Neural cell (in vitro differentiated cells): ENCODE measurements around the gene SPAG16. TPM values are rescaled to one million over a fixed set of nuclear protein-coding genes. Genes with fewer than 3 reads are reported as not detected.

Experiments used
- H2AFZ ChIP-seq: fragments of 200-600, 300-800 bp; sonication (generic), shearing (Covaris generic); 2 replicates; pipeline ENCODE4 v1.6.0; 2014; ENCODE audit warnings: low read depth, mild to moderate bottlenecking, antibody characterized with exemption, low read length, moderate library complexity
- H3F3A ChIP-seq: fragments of 200-600 bp; shearing (Covaris generic); 2 replicates; pipeline ENCODE4 v1.6.1; 2016; ENCODE audit warnings: mild to moderate bottlenecking, moderate library complexity, mixed read lengths, antibody characterized with exemption, low read length; ENCODE audit not compliant: insufficient read depth, poor library complexity, severe bottlenecking
- H3K27ac ChIP-seq: fragments of 200-600, 300-800 bp; sonication (generic), shearing (Covaris generic); 2 replicates; pipeline ENCODE4 v1.5.1; 2014; ENCODE audit warnings: mild to moderate bottlenecking, low read length, moderate library complexity
- H3K27me3 ChIP-seq: fragments of 300-800, 200-600 bp; sonication (generic), shearing (Covaris generic); 2 replicates; pipeline ENCODE4 v1.6.0; 2014; ENCODE audit warnings: mild to moderate bottlenecking, low read depth, low read length, moderate library complexity; ENCODE audit not compliant: insufficient read depth
- H3K36me3 ChIP-seq: fragments of 300-800, 200-600 bp; sonication (generic), shearing (Covaris generic); 2 replicates; pipeline ENCODE4 v1.5.1; 2014; ENCODE audit warnings: mild to moderate bottlenecking, antibody characterized with exemption, low read length, moderate library complexity; ENCODE audit not compliant: insufficient read depth
- H3K4me2 ChIP-seq: fragments of 300-800, 200-600 bp; sonication (generic), shearing (Covaris generic); 2 replicates; pipeline ENCODE4 v1.6.0; 2014; ENCODE audit warnings: mild to moderate bottlenecking, low read length
- H3K4me3 ChIP-seq: fragments of 300-800, 200-600 bp; sonication (generic), shearing (Covaris generic); 2 replicates; pipeline ENCODE4 v1.5.1; 2014; ENCODE audit warnings: mild to moderate bottlenecking, low read length, moderate library complexity
- H3K79me2 ChIP-seq: fragments of 200-600 bp; shearing (Covaris generic); replicated peaks from 2 replicates; pipeline ENCODE4 v1.6.0; 2014; ENCODE audit warnings: mild to moderate bottlenecking, low read length, moderate library complexity; ENCODE audit not compliant: insufficient read depth
- H3K9ac ChIP-seq: fragments of 300-800, 200-600 bp; sonication (generic), shearing (Covaris generic); 2 replicates; pipeline ENCODE4 v1.6.1; 2016; ENCODE audit warnings: mild to moderate bottlenecking, low read length, mixed read lengths
- H3K9me2 ChIP-seq: fragments of 200-600 bp; shearing (Covaris generic); 2 replicates; pipeline ENCODE4 v1.6.1; 2016; ENCODE audit warnings: mild to moderate bottlenecking, low read length, mixed read lengths; ENCODE audit not compliant: insufficient read depth
- H3K9me3 ChIP-seq: fragments of 200-600, 300-800 bp; sonication (generic), shearing (Covaris generic); 2 replicates; pipeline ENCODE4 v1.6.1; 2016; ENCODE audit warnings: mild to moderate bottlenecking, mixed run types, low read length, moderate library complexity, mixed read lengths
- H4K20me1 ChIP-seq: fragments of 200-600 bp; shearing (Covaris generic); 2 replicates; pipeline ENCODE4 v1.6.1; 2016; ENCODE audit warnings: mild to moderate bottlenecking, mixed run types; ENCODE audit not compliant: insufficient read depth
- CTCF ChIP-seq: fragments of 450-650 bp; IDR thresholded peaks from 2 replicates; pipeline ENCODE4 v1.5.1; 2014; ENCODE audit warnings: antibody characterized with exemption, mild to moderate bottlenecking, moderate library complexity; ENCODE audit not compliant: poor library complexity, severe bottlenecking
- EP300 ChIP-seq: fragments of 450-650 bp; conservative IDR thresholded peaks from 2 replicates; pipeline ENCODE4 v1.6.1; 2014; ENCODE audit warnings: antibody characterized with exemption, mild to moderate bottlenecking, moderate library complexity; ENCODE audit not compliant: poor library complexity, severe bottlenecking
- EZH2 ChIP-seq: fragments of 200-600, 300-800 bp; shearing (Covaris generic), sonication (generic); IDR thresholded peaks from 2 replicates; pipeline ENCODE4 v1.6.1; 2014; ENCODE audit warnings: antibody characterized with exemption, low read length, borderline replicate concordance, mild to moderate bottlenecking; ENCODE audit not compliant: insufficient read depth, poor library complexity, severe bottlenecking
- MXI1 ChIP-seq: fragments of 450-650 bp; conservative IDR thresholded peaks from 2 replicates; pipeline ENCODE4 v1.6.1; 2014; ENCODE audit warnings: antibody characterized with exemption, mild to moderate bottlenecking; ENCODE audit not compliant: poor library complexity, severe bottlenecking
- POLR2AphosphoS5 ChIP-seq: IDR thresholded peaks from 2 replicates; pipeline ENCODE4 v1.6.1; 2012
- RAD21 ChIP-seq: fragments of 450-650 bp; conservative IDR thresholded peaks from 2 replicates; pipeline ENCODE4 v1.6.1; 2014; ENCODE audit warnings: antibody characterized with exemption, mild to moderate bottlenecking, moderate library complexity
- SMC3 ChIP-seq: fragments of 450-650 bp; conservative IDR thresholded peaks from 2 replicates; pipeline ENCODE4 v1.6.1; 2014; ENCODE audit warnings: antibody characterized with exemption, mild to moderate bottlenecking, moderate library complexity; ENCODE audit not compliant: poor library complexity
- TAF1 ChIP-seq: IDR thresholded peaks from 2 replicates; pipeline ENCODE4 v1.6.1; 2012; ENCODE audit warnings: low read depth
- polyA plus RNA-seq: library from polyadenylated mRNA; depleted of rRNA; stranded (reverse); fragments of >200 nt; gene quantifications from 2 replicates; pipeline ENCODE4 v1.2.3, GENCODE V29; 2014
- TF ChIP-seq, protein P1 (sequence below): IDR thresholded peaks from 2 replicates; pipeline ENCODE4 v1.6.1; 2012; ENCODE audit warnings: borderline replicate concordance

Gene SPAG16
- polyA plus RNA-seq, 1 donor from 2014 or later, result 75.4 TPM

DNA sequence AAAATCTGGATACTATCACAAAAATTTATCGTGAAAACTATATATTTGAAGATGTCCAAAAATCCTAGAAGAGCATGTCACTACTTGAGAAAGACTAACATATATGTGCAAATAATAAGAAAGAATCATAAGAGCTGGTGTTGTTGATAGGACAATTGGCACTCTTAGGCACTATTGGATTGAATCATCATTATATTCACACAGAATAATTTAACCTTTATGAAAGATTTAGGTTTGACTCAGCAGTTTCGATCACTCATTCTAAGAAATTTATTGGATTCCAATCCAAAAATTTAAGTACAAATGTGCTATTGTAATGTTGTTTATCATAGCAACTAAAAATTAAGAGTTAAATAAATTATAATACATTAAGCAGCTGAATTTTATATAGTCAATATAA lies 503.6 kb downstream of the SPAG16 start:
- no peaks in the 10 kb centered on the region for H3K9me2 ChIP-seq
- TF ChIP-seq EZH2 (no peak), SMC3 (no peak), RAD21 (no peak), POLR2AphosphoS5 (no peak), CTCF (no peak), EP300 (no peak), MXI1 (no peak), TAF1 (no peak)
- TF ChIP-seq, protein P1, sequence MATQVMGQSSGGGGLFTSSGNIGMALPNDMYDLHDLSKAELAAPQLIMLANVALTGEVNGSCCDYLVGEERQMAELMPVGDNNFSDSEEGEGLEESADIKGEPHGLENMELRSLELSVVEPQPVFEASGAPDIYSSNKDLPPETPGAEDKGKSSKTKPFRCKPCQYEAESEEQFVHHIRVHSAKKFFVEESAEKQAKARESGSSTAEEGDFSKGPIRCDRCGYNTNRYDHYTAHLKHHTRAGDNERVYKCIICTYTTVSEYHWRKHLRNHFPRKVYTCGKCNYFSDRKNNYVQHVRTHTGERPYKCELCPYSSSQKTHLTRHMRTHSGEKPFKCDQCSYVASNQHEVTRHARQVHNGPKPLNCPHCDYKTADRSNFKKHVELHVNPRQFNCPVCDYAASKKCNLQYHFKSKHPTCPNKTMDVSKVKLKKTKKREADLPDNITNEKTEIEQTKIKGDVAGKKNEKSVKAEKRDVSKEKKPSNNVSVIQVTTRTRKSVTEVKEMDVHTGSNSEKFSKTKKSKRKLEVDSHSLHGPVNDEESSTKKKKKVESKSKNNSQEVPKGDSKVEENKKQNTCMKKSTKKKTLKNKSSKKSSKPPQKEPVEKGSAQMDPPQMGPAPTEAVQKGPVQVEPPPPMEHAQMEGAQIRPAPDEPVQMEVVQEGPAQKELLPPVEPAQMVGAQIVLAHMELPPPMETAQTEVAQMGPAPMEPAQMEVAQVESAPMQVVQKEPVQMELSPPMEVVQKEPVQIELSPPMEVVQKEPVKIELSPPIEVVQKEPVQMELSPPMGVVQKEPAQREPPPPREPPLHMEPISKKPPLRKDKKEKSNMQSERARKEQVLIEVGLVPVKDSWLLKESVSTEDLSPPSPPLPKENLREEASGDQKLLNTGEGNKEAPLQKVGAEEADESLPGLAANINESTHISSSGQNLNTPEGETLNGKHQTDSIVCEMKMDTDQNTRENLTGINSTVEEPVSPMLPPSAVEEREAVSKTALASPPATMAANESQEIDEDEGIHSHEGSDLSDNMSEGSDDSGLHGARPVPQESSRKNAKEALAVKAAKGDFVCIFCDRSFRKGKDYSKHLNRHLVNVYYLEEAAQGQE, result no peak
- no peak overlapping the region for H3K4me3 ChIP-seq
- no peaks in the 10 kb centered on the region for H4K20me1 ChIP-seq
- H3K4me2 ChIP-seq, result no peak overlapping the region
- no peaks in the 10 kb centered on the region for H3K27me3 ChIP-seq
- H3F3A ChIP-seq, result no peaks in the 10 kb centered on the region
- H3K36me3 ChIP-seq, result no peaks in the 10 kb centered on the region
- no peaks in the 10 kb centered on the region for H3K9me3 ChIP-seq
- H3K9ac ChIP-seq, result no peak overlapping the region
- H2AFZ ChIP-seq, result no peak overlapping the region
- no peak overlapping the region for H3K27ac ChIP-seq
- H3K79me2 ChIP-seq, result no peaks in the 10 kb centered on the region

DNA sequence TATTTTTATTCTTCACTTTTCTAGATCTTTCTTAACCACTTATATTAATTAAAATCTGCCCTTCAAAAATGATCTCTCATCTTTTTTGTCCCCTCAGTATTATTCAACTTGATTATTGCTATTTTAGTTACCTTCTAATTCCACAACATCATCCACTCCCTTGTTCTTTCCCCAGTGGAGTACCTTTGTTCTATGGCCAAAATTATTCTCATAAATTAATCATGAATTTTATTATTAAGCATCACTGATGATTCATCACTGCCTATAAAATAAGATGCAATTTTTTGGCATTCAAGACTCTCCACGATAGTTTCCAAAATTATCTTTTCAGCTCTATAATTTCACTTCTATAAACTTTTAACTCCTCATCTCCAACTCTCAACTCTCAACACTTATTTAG lies 505.7 kb downstream of the SPAG16 start:
- H3K27me3 ChIP-seq, result no peaks in the 10 kb centered on the region
- H4K20me1 ChIP-seq, result no peaks in the 10 kb centered on the region
- H3K4me3 ChIP-seq, result no peak overlapping the region
- no peaks in the 10 kb centered on the region for H3K79me2 ChIP-seq
- no peak overlapping the region for H2AFZ ChIP-seq
- H3K4me2 ChIP-seq, result no peak overlapping the region
- H3F3A ChIP-seq, result no peaks in the 10 kb centered on the region
- TF ChIP-seq EP300, result no peak
- no peak for TF ChIP-seq EZH2
- no peak for TF ChIP-seq POLR2AphosphoS5
- TF ChIP-seq CTCF, result no peak
- TF ChIP-seq MXI1, result no peak
- TF ChIP-seq RAD21, result no peak
- TF ChIP-seq SMC3, result no peak
- no peak for TF ChIP-seq TAF1
- TF ChIP-seq, protein P1, result no peak
- no peak overlapping the region for H3K27ac ChIP-seq
- no peaks in the 10 kb centered on the region for H3K36me3 ChIP-seq
- no peak overlapping the region for H3K9ac ChIP-seq
- H3K9me3 ChIP-seq, result no peaks in the 10 kb centered on the region
- no peaks in the 10 kb centered on the region for H3K9me2 ChIP-seq
